Spleen (tissue), 7 donors: ENCODE measurements around the gene ATP12A.

ENCODE experiments used
- POLR2A ChIP-seq, 3 donors: fragments of 450-650 bp; IDR thresholded peaks; one replicate each; pipeline ENCODE4 v1.5.1; 2017; ENCODE audit warnings: antibody characterized with exemption in 3 of 3, mild to moderate bottlenecking in 1 of 3
- POLR2AphosphoS5 ChIP-seq, 3 donors: sonication (generic); formaldehyde crosslinking; IDR thresholded peaks; one replicate each; pipeline ENCODE4 v1.5.1; 2017; ENCODE audit warnings: antibody characterized with exemption in 3 of 3
- TF ChIP-seq, protein P1 (sequence below), 11 experiments: fragments of 200-600 bp in 7 of 11; fragments of 450-650 bp in 4 of 11; sonication (generic) in 4 of 11; IDR thresholded peaks in 8 of 11; conservative IDR thresholded peaks in 3 of 11; 1 replicate in 7 of 11; 2 replicates in 4 of 11; pipeline versions ENCODE4 v1.4.0 to v1.8.0; 2016 to 2021; ENCODE audit warnings: antibody characterized with exemption in 11 of 11, inconsistent platforms in 4 of 11, mild to moderate bottlenecking in 1 of 11
- donor health status: DM: no; HTN: no; CAD: no; lungs with moderate emphysema.
- donor health status: DM: no; HTN: no; CAD: no.
- donor health status: DM: no; HTN: no; CAD: no.

DNA sequence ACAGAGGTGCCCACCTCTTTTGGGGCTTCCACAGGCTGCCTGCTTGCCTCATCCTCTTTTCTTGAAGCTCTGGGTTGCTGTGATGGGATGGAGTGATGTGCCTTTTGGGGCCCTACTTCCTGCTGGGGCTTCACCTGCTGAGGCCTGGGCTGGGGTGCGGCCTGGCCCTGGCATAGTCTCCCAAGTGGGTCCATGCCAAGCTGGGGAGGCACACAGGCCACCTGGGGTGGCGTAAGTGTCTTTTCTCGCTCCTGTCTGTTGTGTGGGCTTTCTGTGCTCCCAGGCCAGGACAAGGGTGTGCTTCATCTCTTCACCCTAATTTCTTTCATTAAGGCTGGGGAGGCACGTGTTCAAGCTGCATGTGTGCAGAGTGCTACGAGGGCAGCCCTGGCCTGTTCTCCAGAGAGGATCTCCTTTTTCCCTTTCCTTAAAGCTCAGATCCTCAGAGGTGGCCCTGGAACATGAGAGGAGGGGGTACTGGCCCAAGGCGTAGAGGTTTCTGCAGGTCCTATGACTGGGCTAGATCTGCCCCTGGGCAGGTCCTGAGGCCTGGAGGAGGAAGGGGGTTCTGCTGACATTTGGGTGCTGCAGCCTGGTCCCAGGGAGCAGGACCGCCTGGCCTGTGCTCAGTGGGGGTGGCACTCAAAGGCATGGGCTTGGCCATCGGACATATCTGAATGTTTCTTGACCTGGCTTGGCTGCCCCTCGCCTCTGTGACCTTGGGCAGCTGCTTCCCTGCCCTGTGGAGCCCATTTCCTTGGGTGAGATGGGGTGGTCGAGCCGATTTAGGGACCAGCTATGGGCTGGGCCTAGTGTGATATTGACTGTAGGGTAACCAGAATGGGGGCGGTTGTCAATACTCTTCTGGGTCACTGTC is 60.0 kb downstream of the ATP12A start:
- TF ChIP-seq, protein P1, sequence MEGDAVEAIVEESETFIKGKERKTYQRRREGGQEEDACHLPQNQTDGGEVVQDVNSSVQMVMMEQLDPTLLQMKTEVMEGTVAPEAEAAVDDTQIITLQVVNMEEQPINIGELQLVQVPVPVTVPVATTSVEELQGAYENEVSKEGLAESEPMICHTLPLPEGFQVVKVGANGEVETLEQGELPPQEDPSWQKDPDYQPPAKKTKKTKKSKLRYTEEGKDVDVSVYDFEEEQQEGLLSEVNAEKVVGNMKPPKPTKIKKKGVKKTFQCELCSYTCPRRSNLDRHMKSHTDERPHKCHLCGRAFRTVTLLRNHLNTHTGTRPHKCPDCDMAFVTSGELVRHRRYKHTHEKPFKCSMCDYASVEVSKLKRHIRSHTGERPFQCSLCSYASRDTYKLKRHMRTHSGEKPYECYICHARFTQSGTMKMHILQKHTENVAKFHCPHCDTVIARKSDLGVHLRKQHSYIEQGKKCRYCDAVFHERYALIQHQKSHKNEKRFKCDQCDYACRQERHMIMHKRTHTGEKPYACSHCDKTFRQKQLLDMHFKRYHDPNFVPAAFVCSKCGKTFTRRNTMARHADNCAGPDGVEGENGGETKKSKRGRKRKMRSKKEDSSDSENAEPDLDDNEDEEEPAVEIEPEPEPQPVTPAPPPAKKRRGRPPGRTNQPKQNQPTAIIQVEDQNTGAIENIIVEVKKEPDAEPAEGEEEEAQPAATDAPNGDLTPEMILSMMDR (IDR thresholded peaks at IDR 0.05 in 8 of 11, conservative IDR thresholded peaks at IDR 0.05 in 3 of 11) = no peak
- no peak for TF ChIP-seq POLR2A (IDR thresholded peaks at IDR 0.05)
- TF ChIP-seq POLR2AphosphoS5 (IDR thresholded peaks at IDR 0.05) = no peak
